HepG2 (cell line): ENCODE data around the gene ARHGEF3. TPM values are rescaled to one million over a fixed set of nuclear protein-coding genes. Genes with fewer than 3 reads are reported as not detected.

Experiments
- AGO1 ChIP-seq: fragments of 200-400 bp; formaldehyde crosslinking; IDR thresholded peaks from 2 replicates; pipeline ENCODE4 v1.6.1; 2017; ENCODE audit warnings: mild to moderate bottlenecking, low read depth, low read length, moderate library complexity; ENCODE audit not compliant: poor library complexity, severe bottlenecking
- CBX1 ChIP-seq: IDR thresholded peaks from one replicate; pipeline ENCODE4 v1.6.1; 2016; ENCODE audit warnings: antibody characterized with exemption, low read depth
- CENPBD1 ChIP-seq: sonication (generic); formaldehyde crosslinking; IDR thresholded peaks from 2 replicates; pipeline ENCODE4 v1.8.0; 2022; ENCODE audit warnings: missing genetic modification reagents, low read depth, mild to moderate bottlenecking, borderline replicate concordance
- CHD4 ChIP-seq: fragments of 200-600 bp; sonication (generic); IDR thresholded peaks from 2 replicates; pipeline ENCODE4 v1.7.0; 2017; ENCODE audit warnings: mild to moderate bottlenecking, low read length, borderline replicate concordance
- CREB1 ChIP-seq, 2 experiments: fragments of 450-650 bp in 1 of 2; IDR thresholded peaks; 2 replicates each; pipeline ENCODE4 v1.6.1; 2016 to 2017; ENCODE audit warnings: control low read depth in 1 of 2, mild to moderate bottlenecking in 1 of 2, missing compliant biosample characterization in 1 of 2, missing genetic modification characterization in 1 of 2
- DNMT1 ChIP-seq: sonication (generic); formaldehyde crosslinking; IDR thresholded peaks from 2 replicates; pipeline ENCODE4 v1.5.1; 2020; ENCODE audit warnings: mild to moderate bottlenecking, missing genetic modification reagents
- E2F5 ChIP-seq: sonication (generic); formaldehyde crosslinking; conservative IDR thresholded peaks from 2 replicates; pipeline ENCODE4 v1.4.0; 2020; ENCODE audit warnings: missing genetic modification reagents
- FOXA3 ChIP-seq: IDR thresholded peaks from 2 replicates; pipeline ENCODE4 v1.6.1; 2016; ENCODE audit warnings: missing genetic modification reagents, missing compliant biosample characterization
- KAT8 ChIP-seq: IDR thresholded peaks from 2 replicates; pipeline ENCODE4 v1.6.1; 2016; ENCODE audit warnings: missing genetic modification reagents, missing compliant biosample characterization
- KDM5A ChIP-seq: fragments of 200-600 bp; sonication (generic); IDR thresholded peaks from 2 replicates; pipeline ENCODE4 v1.7.0; 2018; ENCODE audit warnings: antibody characterized with exemption, mild to moderate bottlenecking, low read length, borderline replicate concordance
- MXD3 ChIP-seq: IDR thresholded peaks from 2 replicates; pipeline ENCODE4 v1.6.1; 2016; ENCODE audit warnings: mild to moderate bottlenecking, missing biosample characterization, missing genetic modification reagents
- MZF1 ChIP-seq: sonication (generic); formaldehyde crosslinking; IDR thresholded peaks from 2 replicates; pipeline ENCODE4 v1.8.1; 2023; ENCODE audit warnings: mild to moderate bottlenecking, missing genetic modification reagents, borderline replicate concordance
- NCOA2 ChIP-seq: sonication (generic); formaldehyde crosslinking; IDR thresholded peaks from 2 replicates; pipeline ENCODE4 v1.8.0; 2022; ENCODE audit warnings: inconsistent platforms
- SAP130 ChIP-seq: IDR thresholded peaks from 2 replicates; pipeline ENCODE4 v1.6.1; 2016; ENCODE audit warnings: low read depth
- SIX1 ChIP-seq: sonication (generic); formaldehyde crosslinking; IDR thresholded peaks from 2 replicates; pipeline ENCODE4 v1.4.0; 2020; ENCODE audit warnings: missing genetic modification reagents, borderline replicate concordance
- SOX13 ChIP-seq, 3 experiments: fragments of 450-650 bp in 1 of 3; sonication (generic) in 1 of 3; formaldehyde crosslinking in 1 of 3; IDR thresholded peaks in 2 of 3; conservative IDR thresholded peaks in 1 of 3; 2 replicates each; pipeline versions ENCODE4 v1.5.0 to v1.6.1; 2016 to 2020; ENCODE audit warnings: antibody characterized with exemption in 1 of 3, mild to moderate bottlenecking in 1 of 3, missing compliant biosample characterization in 1 of 3, missing genetic modification reagents in 1 of 3, moderate library complexity in 1 of 3
- SPEN ChIP-seq: sonication (generic); formaldehyde crosslinking; IDR thresholded peaks from 2 replicates; pipeline ENCODE4 v1.5.1; 2020; ENCODE audit warnings: low read depth, mild to moderate bottlenecking, missing genetic modification reagents
- ZBTB25 ChIP-seq: IDR thresholded peaks from 2 replicates; pipeline ENCODE4 v1.6.1; 2018; ENCODE audit warnings: missing genetic modification reagents
- ZC3H4 ChIP-seq: sonication (generic); formaldehyde crosslinking; IDR thresholded peaks from 2 replicates; pipeline ENCODE4 v1.4.0; 2020; ENCODE audit warnings: missing genetic modification reagents, borderline replicate concordance
- ZNF337 ChIP-seq: sonication (generic); formaldehyde crosslinking; IDR thresholded peaks from 2 replicates; pipeline ENCODE4 v1.5.1; 2020; ENCODE audit warnings: missing genetic modification reagents, low read depth, mild to moderate bottlenecking, borderline replicate concordance
- ZNF446 ChIP-seq: sonication (generic); formaldehyde crosslinking; IDR thresholded peaks from 2 replicates; pipeline ENCODE4 v1.5.0; 2020; ENCODE audit warnings: mild to moderate bottlenecking, missing genetic modification reagents
- ZNF547 ChIP-seq: sonication (generic); formaldehyde crosslinking; IDR thresholded peaks from 2 replicates; pipeline ENCODE4 v1.5.1; 2020; ENCODE audit warnings: mild to moderate bottlenecking, missing genetic modification reagents
- ZNF564 ChIP-seq: sonication (generic); formaldehyde crosslinking; IDR thresholded peaks from 2 replicates; pipeline ENCODE4 v1.8.1; 2023; ENCODE audit warnings: mild to moderate bottlenecking, missing genetic modification reagents
- ZNF772 ChIP-seq: sonication (generic); formaldehyde crosslinking; IDR thresholded peaks from 2 replicates; pipeline ENCODE4 v1.5.0; 2020; ENCODE audit warnings: mild to moderate bottlenecking, missing genetic modification reagents
- polyA plus RNA-seq, 8 experiments: library from polyadenylated mRNA; depleted of rRNA in 3 of 8; stranded (reverse) in 7 of 8; unstranded in 1 of 8; fragments of >200 nt; fragmentation: Illumina TruSeq in 4 of 8; extraction: Trizol in 4 of 8; gene quantifications; 2 replicates each; pipeline versions ENCODE4 v1.2.1 to v1.2.3, GENCODE V29; 2011 to 2016; ENCODE audit warnings: low read depth in 4 of 8, missing spikeins in 1 of 8, mixed read lengths in 1 of 8; ENCODE audit not compliant: insufficient read depth in 1 of 8
- total RNA-seq, 5 experiments: library from RNA; depleted of rRNA; stranded (reverse); fragments of >200 nt; fragmentation: Illumina TruSeq; extraction: Trizol; gene quantifications; 2 replicates each; pipeline ENCODE4 v1.2.3, GENCODE V29; 2016; ENCODE audit warnings: low read depth in 1 of 5
- TF ChIP-seq, protein P1 (sequence below): sonication (generic); formaldehyde crosslinking; IDR thresholded peaks from 2 replicates; pipeline ENCODE4 v1.4.0; 2020; ENCODE audit warnings: missing genetic modification reagents

Gene ARHGEF3
- total and polyA plus RNA-seq, 2 of the 13 experiments (the other 11 are each of a cell fraction or from before 2014, with no cell fraction given), result 14.8 to 23.1 TPM

- no peak for TF ChIP-seq AGO1
- TF ChIP-seq CBX1, result no peak
- peak; percentile 36; the same call in 1 of the 2 replicates for TF ChIP-seq KAT8 (CRISPR knock-in tag)
- TF ChIP-seq SIX1 (CRISPR knock-in tag), result 0 out of 2 replicates have a peak, but pooled peaks have one; percentile 25
- no peak for TF ChIP-seq ZNF564 (CRISPR knock-in tag)
- no peak for TF ChIP-seq ZNF446 (CRISPR knock-in tag)
- no peak for TF ChIP-seq ZC3H4 (CRISPR knock-in tag)
- peak; percentile 73; the same call in 1 of the 2 replicates for TF ChIP-seq KDM5A
- no peak for TF ChIP-seq E2F5
- TF ChIP-seq DNMT1 (CRISPR knock-in tag), result no peak
- no peak for TF ChIP-seq ZNF547 (CRISPR knock-in tag)
- TF ChIP-seq SPEN (CRISPR knock-in tag), result peak; percentile 57; the same call in 1 of the 2 replicates
- no peak for TF ChIP-seq ZNF772
- peak; percentile 61 for TF ChIP-seq FOXA3
- peak; percentile 33; the same call in 1 of the 2 replicates for TF ChIP-seq NCOA2 (CRISPR knock-in tag)
- TF ChIP-seq MZF1 (CRISPR knock-in tag), result no peak
- TF ChIP-seq CREB1 (IDR thresholded peaks at IDR 0.05), result no peak
- no peak for TF ChIP-seq CREB1 (CRISPR knock-in tag; IDR thresholded peaks at IDR 0.05)
- TF ChIP-seq SOX13 (IDR thresholded peaks at IDR 0.05), result no peak
- TF ChIP-seq SOX13 (CRISPR knock-in tag; conservative IDR thresholded peaks at IDR 0.05 in 1 of 2, IDR thresholded peaks at IDR 0.05 in 1 of 2), result peak in 1 of 2 experiments; percentile 42; a peak in 1 of 4 replicates
- TF ChIP-seq ZBTB25 (CRISPR knock-in tag), result peak; percentile 46; the same call in 1 of the 2 replicates
- no peak for TF ChIP-seq ZNF337 (CRISPR knock-in tag)
- 0 out of 2 replicates have a peak, but pooled peaks have one; percentile 39 for TF ChIP-seq CHD4
- peak; percentile 50 for TF ChIP-seq SAP130 (CRISPR knock-in tag)
- TF ChIP-seq CENPBD1 (CRISPR knock-in tag), result no peak
- no peak for TF ChIP-seq MXD3 (CRISPR knock-in tag)
- TF ChIP-seq, protein P1, sequence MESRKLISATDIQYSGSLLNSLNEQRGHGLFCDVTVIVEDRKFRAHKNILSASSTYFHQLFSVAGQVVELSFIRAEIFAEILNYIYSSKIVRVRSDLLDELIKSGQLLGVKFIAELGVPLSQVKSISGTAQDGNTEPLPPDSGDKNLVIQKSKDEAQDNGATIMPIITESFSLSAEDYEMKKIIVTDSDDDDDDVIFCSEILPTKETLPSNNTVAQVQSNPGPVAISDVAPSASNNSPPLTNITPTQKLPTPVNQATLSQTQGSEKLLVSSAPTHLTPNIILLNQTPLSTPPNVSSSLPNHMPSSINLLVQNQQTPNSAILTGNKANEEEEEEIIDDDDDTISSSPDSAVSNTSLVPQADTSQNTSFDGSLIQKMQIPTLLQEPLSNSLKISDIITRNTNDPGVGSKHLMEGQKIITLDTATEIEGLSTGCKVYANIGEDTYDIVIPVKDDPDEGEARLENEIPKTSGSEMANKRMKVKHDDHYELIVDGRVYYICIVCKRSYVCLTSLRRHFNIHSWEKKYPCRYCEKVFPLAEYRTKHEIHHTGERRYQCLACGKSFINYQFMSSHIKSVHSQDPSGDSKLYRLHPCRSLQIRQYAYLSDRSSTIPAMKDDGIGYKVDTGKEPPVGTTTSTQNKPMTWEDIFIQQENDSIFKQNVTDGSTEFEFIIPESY, result no peak
These were observed 2.4 kb downstream of the ARHGEF3 start (continued) for GRCh38 chr3:56799251-56799882.
